ENCODE measurements around the gene FNDC3B. TPM values are rescaled to one million over a fixed set of nuclear protein-coding genes. Genes with fewer than 3 reads are reported as not detected.
"Not testable (repeated sequence)": the region's sequence is repeated elsewhere in the genome, so short reads cannot be mapped to it uniquely, and the experiment has no call there.

FNDC3B gene
- total RNA-seq (10 to 100 TPM; 50.3 to 93.9 (median 63.0) TPM), polyA plus RNA-seq (10 to 100 TPM; 16.2 to 25.7 (median 18.0) TPM)

GRCh38 chr3:172039436-172040077, at the start of gene FNDC3B:
Gene FNDC3B, plus strand, starts transcription at chr3:172039578. Its CDS starts 72,902 bp downstream, at chr3:172112480.
- peak; percentile 97 for DNase-seq
- Histone ChIP-seq H3K36me3 (no peaks in the 10 kb centered on the region), H3K9me3 (no peaks in the 10 kb centered on the region), H3K27me3 (no peaks in the 10 kb centered on the region), H3K4me3 (peak within 1 kb of the TSS; percentile 60 to 97 (median 94)), H3K27ac (peak within 1 kb of the TSS; percentile 87 to 100 (median 98)), H3K4me1 (peaks cover 0 to 40% (median 26%) of the 10 kb centered on the region in 4 donors)
- WGBS, 2 donors: 0% methylated on average over 59 of the region's 59 CpGs
- intact Hi-C loops (cut with DNase I): loop anchor here (5.0 kb wide), 7 partner anchors 88 to 1172 kb away; no protein-coding TSS in a partner anchor
- TF ChIP-seq CTCF (IDR thresholded peaks at IDR 0.05): no peak
- TF ChIP-seq POLR2A (IDR thresholded peaks at IDR 0.05): peak; percentile 83 to 86
- peak; percentile 74 to 95 (median 90) for TF ChIP-seq POLR2AphosphoS5 (IDR thresholded peaks at IDR 0.05)
- TF ChIP-seq EP300 (IDR thresholded peaks at IDR 0.05): peak in 1 of 4 donors; percentile 59

GRCh38 chr3:171990239-171990638, 49.1 kb upstream of the FNDC3B start:
- H3K27ac ChIP-seq; H3K36me3 ChIP-seq; DNase-seq; H3K27me3 ChIP-seq; H3K9me3 ChIP-seq; H3K4me3 ChIP-seq; intact Hi-C loops (cut with DNase I); H3K4me1 ChIP-seq: not testable (repeated sequence)
- WGBS, 2 donors: 92 to 95% methylated on average over 3 of the region's 3 CpGs

GRCh38 chr3:171991166-171991565, 48.2 kb upstream of the FNDC3B start:
- no peak for TF ChIP-seq POLR2A (IDR thresholded peaks at IDR 0.05)
- no peak for TF ChIP-seq CTCF (IDR thresholded peaks at IDR 0.05)
- TF ChIP-seq EP300 (IDR thresholded peaks at IDR 0.05): no peak
- no peak for TF ChIP-seq POLR2AphosphoS5 (IDR thresholded peaks at IDR 0.05)
- Histone ChIP-seq H3K4me3 (no peak overlapping the region), H3K27me3 (no peaks in the 10 kb centered on the region), H3K36me3 (no peaks in the 10 kb centered on the region), H3K27ac (no peak overlapping the region), H3K4me1 (no peaks in the 10 kb centered on the region), H3K9me3 (no peaks in the 10 kb centered on the region)
- 41 to 72% methylated on average over 3 of the region's 3 CpGs for WGBS, 2 donors
- no peak for DNase-seq
- intact Hi-C loops (cut with DNase I): no loop called here

GRCh38 chr3:171994646-171995428, 44.5 kb upstream of the FNDC3B start:
- no peak overlapping the region for H3K27ac ChIP-seq
- peaks cover 0 to 4% (median 0%) of the 10 kb centered on the region in 4 donors for H3K9me3 ChIP-seq
- no peak for TF ChIP-seq POLR2A (IDR thresholded peaks at IDR 0.05)
- TF ChIP-seq EP300 (IDR thresholded peaks at IDR 0.05): no peak
- TF ChIP-seq POLR2AphosphoS5 (IDR thresholded peaks at IDR 0.05): no peak
- TF ChIP-seq CTCF (IDR thresholded peaks at IDR 0.05): no peak
- no peaks in the 10 kb centered on the region for H3K27me3 ChIP-seq
- H3K4me3 ChIP-seq: no peak overlapping the region
- intact Hi-C loops (cut with DNase I): no loop called here
- no peaks in the 10 kb centered on the region for H3K36me3 ChIP-seq
- WGBS, 2 donors: 49 to 52% methylated on average over 3 of the region's 3 CpGs
- no peaks in the 10 kb centered on the region for H3K4me1 ChIP-seq
- no peak for DNase-seq

- Histone ChIP-seq H3K4me1 (no peaks in the 10 kb centered on the region), H3K36me3 (no peaks in the 10 kb centered on the region), H3K9me3 (peaks cover 0 to 4% (median 0%) of the 10 kb centered on the region in 4 donors), H3K27me3 (no peaks in the 10 kb centered on the region), H3K27ac (no peak overlapping the region), H3K4me3 (no peak overlapping the region)
- TF ChIP-seq POLR2A (IDR thresholded peaks at IDR 0.05): no peak
- no peak for TF ChIP-seq EP300 (IDR thresholded peaks at IDR 0.05)
- TF ChIP-seq POLR2AphosphoS5 (IDR thresholded peaks at IDR 0.05): no peak
- no peak for TF ChIP-seq CTCF (IDR thresholded peaks at IDR 0.05)
- no peak for DNase-seq
- intact Hi-C loops (cut with DNase I): no loop called here
Measured at GRCh38 chr3:171995486-171995885, 43.9 kb upstream of the FNDC3B start.
